Uterus (tissue), 4 donors: Measurements from ENCODE around the gene JARID2. TPM values are rescaled to one million over a fixed set of nuclear protein-coding genes. Genes with fewer than 3 reads are reported as not detected.

Experiments used
- DNase-seq, 2 donors: peaks; one replicate each; pipeline ENCODE4 v3.0.0-alpha.2; 2019 to 2020
- H3K27ac ChIP-seq, 2 donors: fragments of 200-600 bp; sonication (generic); 1 replicate in 1 of 2; 2 replicates in 1 of 2; pipeline ENCODE4 v1.5.1; 2016 to 2018
- H3K27me3 ChIP-seq, 2 donors: fragments of 200-600 bp; sonication (generic); one replicate each; pipeline ENCODE4 v1.5.1; 2018 to 2019; ENCODE audit warnings: control low read depth in 1 of 2
- H3K36me3 ChIP-seq, 2 donors: fragments of 200-600 bp; sonication (generic); one replicate each; pipeline ENCODE4 v1.5.1; 2019; ENCODE audit warnings: control low read depth in 1 of 2
- H3K4me1 ChIP-seq, 2 donors: fragments of 200-600 bp; sonication (generic); one replicate each; pipeline ENCODE4 v1.5.1; 2018 to 2019; ENCODE audit warnings: control low read depth in 1 of 2
- H3K4me3 ChIP-seq, 2 donors: fragments of 200-600 bp; sonication (generic); 1 replicate in 1 of 2; 2 replicates in 1 of 2; pipeline ENCODE4 v1.5.1; 2018 to 2019; ENCODE audit warnings: mild to moderate bottlenecking in 1 of 2
- H3K9me3 ChIP-seq, 2 donors: fragments of 200-600 bp; sonication (generic); one replicate each; pipeline ENCODE4 v1.5.1; 2019; ENCODE audit warnings: control low read depth in 1 of 2
- POLR2A ChIP-seq, 2 donors: fragments of 450-650 bp; IDR thresholded peaks; one replicate each; pipeline ENCODE4 v1.6.1; 2016; ENCODE audit warnings: antibody characterized with exemption in 2 of 2, mild to moderate bottlenecking in 1 of 2, moderate library complexity in 1 of 2
- intact Hi-C: fragments of 100-400 bp; cut with DNase I; formaldehyde crosslinking; loops from one replicate; pipeline ENCODE4 v1.15.1; 2023; ENCODE audit warnings: low total_unique reads
- total RNA-seq, 4 donors: library from RNA; depleted of rRNA in 3 of 4; stranded (reverse); fragments of >200 nt in 3 of 4; gene quantifications; one replicate each; pipeline versions ENCODE4 v1.1.0 to v1.2.4, GENCODE V29; 2014 to 2023
- TF ChIP-seq, protein P1 (sequence below), 4 experiments: fragments of 200-600 bp in 2 of 4; fragments of 450-650 bp in 2 of 4; sonication (generic) in 2 of 4; IDR thresholded peaks; one replicate each; pipeline ENCODE4 v1.5.1; 2016 to 2019; ENCODE audit warnings: antibody characterized with exemption in 4 of 4, mild to moderate bottlenecking in 2 of 4, moderate library complexity in 1 of 4
- donor health status: DM: yes; HTN: yes; CAD: no.

JARID2 gene
- total RNA-seq, 4 donors from 2014 or later: 2.6 to 15.8 (median 8.0) TPM

DNA sequence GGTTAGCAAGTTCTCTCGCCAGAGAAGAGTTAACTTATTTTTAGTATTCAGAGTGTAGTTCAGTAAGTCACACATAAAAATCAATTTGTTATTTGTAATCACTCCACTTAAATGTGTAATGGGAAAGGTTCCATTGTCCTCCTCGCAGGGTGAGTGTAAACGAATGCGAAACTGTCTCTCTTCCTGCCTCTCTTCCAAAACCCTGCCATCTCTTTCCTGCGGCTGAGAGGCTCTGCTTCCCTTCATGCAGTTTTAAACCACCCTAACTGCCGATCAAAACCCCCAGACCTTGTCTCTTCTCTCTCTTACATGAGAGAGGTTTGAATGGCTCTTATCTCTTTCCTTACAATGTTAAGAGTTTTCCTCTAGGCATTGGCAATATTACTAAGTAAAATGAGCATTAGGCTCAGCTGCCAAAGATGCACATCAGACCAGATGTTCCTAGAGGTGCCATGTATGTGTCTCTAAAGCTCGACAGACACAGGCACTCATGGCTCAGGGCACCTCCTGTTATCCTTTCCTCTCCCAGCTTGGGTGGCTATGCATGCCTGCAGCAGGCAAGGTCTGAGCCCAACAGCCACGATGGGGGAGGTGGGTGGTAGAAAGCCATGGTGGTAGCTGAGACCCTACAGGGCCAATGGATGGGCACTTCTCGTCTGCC is 91.2 kb downstream of the JARID2 start:
- Histone ChIP-seq H3K9me3 (no peaks in the 10 kb centered on the region), H3K4me3 (no peak overlapping the region), H3K27me3 (no peaks in the 10 kb centered on the region), H3K27ac (no peak overlapping the region), H3K36me3 (no peaks in the 10 kb centered on the region), H3K4me1 (no peaks in the 10 kb centered on the region)
- DNase-seq: no peak
- intact Hi-C loops: no loop called here
- TF ChIP-seq, protein P1, sequence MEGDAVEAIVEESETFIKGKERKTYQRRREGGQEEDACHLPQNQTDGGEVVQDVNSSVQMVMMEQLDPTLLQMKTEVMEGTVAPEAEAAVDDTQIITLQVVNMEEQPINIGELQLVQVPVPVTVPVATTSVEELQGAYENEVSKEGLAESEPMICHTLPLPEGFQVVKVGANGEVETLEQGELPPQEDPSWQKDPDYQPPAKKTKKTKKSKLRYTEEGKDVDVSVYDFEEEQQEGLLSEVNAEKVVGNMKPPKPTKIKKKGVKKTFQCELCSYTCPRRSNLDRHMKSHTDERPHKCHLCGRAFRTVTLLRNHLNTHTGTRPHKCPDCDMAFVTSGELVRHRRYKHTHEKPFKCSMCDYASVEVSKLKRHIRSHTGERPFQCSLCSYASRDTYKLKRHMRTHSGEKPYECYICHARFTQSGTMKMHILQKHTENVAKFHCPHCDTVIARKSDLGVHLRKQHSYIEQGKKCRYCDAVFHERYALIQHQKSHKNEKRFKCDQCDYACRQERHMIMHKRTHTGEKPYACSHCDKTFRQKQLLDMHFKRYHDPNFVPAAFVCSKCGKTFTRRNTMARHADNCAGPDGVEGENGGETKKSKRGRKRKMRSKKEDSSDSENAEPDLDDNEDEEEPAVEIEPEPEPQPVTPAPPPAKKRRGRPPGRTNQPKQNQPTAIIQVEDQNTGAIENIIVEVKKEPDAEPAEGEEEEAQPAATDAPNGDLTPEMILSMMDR (IDR thresholded peaks at IDR 0.05): no peak
- no peak for TF ChIP-seq POLR2A (IDR thresholded peaks at IDR 0.05)

DNA sequence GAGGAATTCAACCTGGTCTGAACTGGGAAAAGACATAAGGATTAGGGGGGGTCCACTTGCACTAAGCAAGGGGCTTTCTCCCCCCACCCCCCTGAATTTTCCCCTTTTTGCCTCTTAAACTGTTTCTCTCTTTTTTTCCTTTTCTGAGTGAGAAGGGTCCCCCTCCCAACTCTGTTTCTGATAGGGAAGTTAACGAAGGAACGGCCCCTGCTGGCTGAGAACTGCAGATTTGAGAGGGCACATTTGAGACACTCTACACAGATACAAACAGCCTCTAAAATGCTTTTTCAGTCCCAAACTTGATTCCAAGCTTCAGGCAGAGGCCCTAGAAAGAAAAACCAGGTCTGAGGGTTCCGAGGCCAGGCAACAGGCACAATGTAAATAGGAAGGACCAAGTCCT is 91.7 kb downstream of the JARID2 start:
- H3K4me1 ChIP-seq: no peaks in the 10 kb centered on the region
- intact Hi-C loops: no loop called here

DNA sequence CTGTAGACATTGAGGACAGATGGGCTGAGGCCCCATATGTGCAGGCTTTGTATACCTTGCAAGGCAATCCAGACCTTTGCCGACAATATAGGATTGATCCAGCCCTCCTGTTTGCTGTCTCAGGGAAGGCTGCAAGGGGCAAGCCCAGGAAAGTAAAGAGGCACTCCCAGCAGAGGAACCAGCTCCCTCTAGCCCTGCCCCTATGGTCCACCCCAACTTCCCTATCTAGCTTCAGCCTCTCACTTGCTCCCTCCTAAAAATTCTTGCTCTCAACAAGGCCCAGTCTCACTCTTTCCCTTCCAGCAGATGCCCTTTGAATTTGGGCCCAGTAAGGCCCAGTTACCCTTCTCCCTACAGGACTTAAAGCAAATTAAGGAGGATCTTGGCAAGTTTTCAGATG is 92.6 kb downstream of the JARID2 start:
- Histone ChIP-seq H3K36me3 (no peaks in the 10 kb centered on the region), H3K27me3 (no peaks in the 10 kb centered on the region), H3K27ac (no peak overlapping the region), H3K4me1 (no peaks in the 10 kb centered on the region), H3K4me3 (no peak overlapping the region), H3K9me3 (no peaks in the 10 kb centered on the region)
- TF ChIP-seq, protein P1 (IDR thresholded peaks at IDR 0.05): no peak
- no peak for TF ChIP-seq POLR2A (IDR thresholded peaks at IDR 0.05)
- intact Hi-C loops: no loop called here
- DNase-seq: no peak

More for the DNA sequence above, 91.7 kb downstream of the JARID2 start:
- TF ChIP-seq, protein P1 (IDR thresholded peaks at IDR 0.05): no peak
- no peak for TF ChIP-seq POLR2A (IDR thresholded peaks at IDR 0.05)
- H3K27me3 ChIP-seq: no peaks in the 10 kb centered on the region
- no peak overlapping the region for H3K27ac ChIP-seq
- H3K4me3 ChIP-seq: no peak overlapping the region
- no peak for DNase-seq
- no peaks in the 10 kb centered on the region for H3K36me3 ChIP-seq
- no peaks in the 10 kb centered on the region for H3K9me3 ChIP-seq

DNA sequence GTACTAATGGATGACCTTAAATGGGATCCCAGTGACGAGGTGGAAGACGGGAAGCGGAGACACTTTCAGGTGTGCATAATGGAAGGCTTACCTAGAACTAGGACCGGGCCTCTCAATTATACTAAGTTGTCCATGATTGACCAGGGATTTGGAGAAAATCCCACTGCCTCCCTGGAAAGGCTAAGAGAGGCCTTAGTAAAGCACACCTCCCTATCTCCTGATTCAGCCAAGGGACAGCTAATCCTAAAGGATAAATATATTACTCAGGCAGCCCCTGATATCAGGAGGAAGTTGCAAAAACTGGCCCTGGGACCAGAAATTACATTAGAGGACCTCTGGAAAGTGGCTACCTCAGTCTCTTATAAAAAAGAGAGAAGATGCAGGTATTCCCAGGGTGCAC is 93.2 kb downstream of the JARID2 start:
- Histone ChIP-seq H3K4me1 (no peaks in the 10 kb centered on the region), H3K27me3 (no peaks in the 10 kb centered on the region), H3K27ac (no peak overlapping the region), H3K36me3 (no peaks in the 10 kb centered on the region), H3K9me3 (no peaks in the 10 kb centered on the region), H3K4me3 (no peak overlapping the region)
- TF ChIP-seq POLR2A (IDR thresholded peaks at IDR 0.05): no peak
- TF ChIP-seq, protein P1 (IDR thresholded peaks at IDR 0.05): no peak
- DNase-seq: no peak
- intact Hi-C loops: no loop called here

DNA sequence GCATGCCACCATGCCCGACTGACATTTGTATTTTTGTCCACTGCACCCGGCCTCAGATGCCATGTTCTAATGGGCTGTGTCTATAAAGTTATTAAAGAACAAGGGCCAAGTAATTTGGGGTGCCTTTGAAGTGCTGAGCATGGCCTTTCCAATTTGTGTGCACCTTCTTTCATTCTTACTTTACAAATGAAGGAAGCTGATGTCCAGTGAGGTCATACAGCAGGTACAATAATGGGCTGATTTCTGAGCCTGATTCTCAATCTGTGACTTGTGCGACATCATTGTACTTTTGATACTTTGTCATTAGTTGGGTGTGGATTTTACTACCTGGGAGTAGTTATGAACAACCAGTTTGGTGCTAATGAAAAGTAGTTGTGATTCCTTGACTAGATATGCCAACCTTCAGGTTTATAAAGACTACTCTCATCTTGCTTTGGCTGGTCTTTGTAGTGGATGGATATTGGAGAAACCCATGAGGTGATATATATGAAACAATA is 94.3 kb downstream of the JARID2 start:
- H3K4me1 ChIP-seq: no peaks in the 10 kb centered on the region
- H3K27ac ChIP-seq: no peak overlapping the region
- TF ChIP-seq, protein P1 (IDR thresholded peaks at IDR 0.05): no peak
- no peak for TF ChIP-seq POLR2A (IDR thresholded peaks at IDR 0.05)
- H3K36me3 ChIP-seq: no peaks in the 10 kb centered on the region
- H3K27me3 ChIP-seq: no peaks in the 10 kb centered on the region
- H3K9me3 ChIP-seq: no peaks in the 10 kb centered on the region
- H3K4me3 ChIP-seq: no peak overlapping the region
- intact Hi-C loops: no loop called here
- DNase-seq: no peak
